Measurements from ENCODE around the gene GSTM4. TPM values are rescaled to one million over a fixed set of nuclear protein-coding genes. Genes with fewer than 3 reads are reported as not detected.

Gene GSTM4
- total and polyA plus RNA-seq, 9 of the 15 experiments (the other 6 are each of a cell fraction or from before 2014, with no cell fraction given), result 18.8 to 53.4 (median 38.8) TPM

- TF ChIP-seq ILK (tag; IDR thresholded peaks at IDR 0.05; ENCODE audit: borderline replicate concordance, low read depth) (no peak), BCOR (IDR thresholded peaks at IDR 0.05) (no peak; the same call in 1 of the 2 replicates), SOX6 (IDR thresholded peaks at IDR 0.05) (no peak; the same call in 1 of the 2 replicates), FOXK2 (conservative IDR thresholded peaks at IDR 0.05 in 1 of 2, IDR thresholded peaks at IDR 0.05 in 1 of 2; ENCODE audit: low read depth in 2 of 2) (no peak), ZKSCAN8 (CRISPR knock-in tag; IDR thresholded peaks at IDR 0.05) (0 out of 2 replicates have a peak, but pooled peaks have one; percentile 25), NFIX (CRISPR knock-in tag; IDR thresholded peaks at IDR 0.05; ENCODE audit: low read depth) (no peak), HMBOX1 (IDR thresholded peaks at IDR 0.05) (peak; percentile 39; the same call in 1 of the 2 replicates), FOXA1 (IDR thresholded peaks at IDR 0.05; ENCODE audit: borderline replicate concordance) (no peak), HDAC6 (IDR thresholded peaks at IDR 0.05; ENCODE audit: low read depth, low read length) (no peak), ZNF77 (CRISPR knock-in tag; IDR thresholded peaks at IDR 0.05) (no peak), E2F1 (CRISPR knock-in tag; IDR thresholded peaks at IDR 0.05) (0 out of 2 replicates have a peak, but pooled peaks have one; percentile 32), HES1 (IDR thresholded peaks at IDR 0.05; ENCODE audit: low read depth) (peak; percentile 52; the same call in 1 of the 2 replicates), ZNF57 (CRISPR knock-in tag; IDR thresholded peaks at IDR 0.05) (no peak), SMARCA4 (IDR thresholded peaks at IDR 0.05) (peak; percentile 66; the same call in 1 of the 2 replicates), ZNF23 (CRISPR knock-in tag; IDR thresholded peaks at IDR 0.05) (no peak), EP300 (IDR thresholded peaks at IDR 0.05; ENCODE audit: low read length) (no peak), AFF1 (IDR thresholded peaks at IDR 0.05; ENCODE audit: low read depth in 1 of 2, partially characterized antibody in 2 of 2) (peak in 1 of 2 experiments; percentile 27), SMARCA5 (IDR thresholded peaks at IDR 0.05) (no peak), GTF2A2 (tag; IDR thresholded peaks at IDR 0.05) (no peak), ZNF695 (CRISPR knock-in tag; IDR thresholded peaks at IDR 0.05) (no peak), SNAPC5 (CRISPR knock-in tag; IDR thresholded peaks at IDR 0.05) (no peak), ZNF133 (CRISPR knock-in tag; IDR thresholded peaks at IDR 0.05) (no peak)
These were observed 37.0 kb upstream of the GSTM4 start (continued) for GRCh38 chr1:109618661-109619575.

Data from K562 (cell line).